GM12878 (cell line): ENCODE results near the gene RCOR1. TPM values are rescaled to one million over a fixed set of nuclear protein-coding genes. Genes with fewer than 3 reads are reported as not detected.

Experiments
- ATAC-seq: fragments of 200-7000 bp; cut with Tn5 transposase; 3 replicates; pipeline ENCODE4 v1.9.1; 2020; ENCODE audit warnings: mild to moderate bottlenecking, moderate library complexity
- BruUV-seq: library from RNA; stranded (reverse); fragments of 400-500 nt; replicated peaks from 2 replicates; lab custom pipeline; 2021; lab: Mats Ljungman, UMichigan
- CTCF ChIA-PET: fragments of 300-600 bp; sonication (Branson Sonifier 250); formaldehyde crosslinking; extraction: SDS; loops from one replicate; lab custom pipeline; 2021; ENCODE audit warnings: inconsistent platforms; lab: Yijun Ruan, JAX
- POLR2A ChIA-PET: fragments of 350-600 bp; formaldehyde crosslinking; extraction: SDS; loops from one replicate; lab custom pipeline; 2021; ENCODE audit warnings: inconsistent platforms; lab: Charles Lee
- RAD21 ChIA-PET: fragments of 300-600 bp; sonication (Branson Sonifier 250); formaldehyde crosslinking; loops from one replicate; lab custom pipeline; 2023; ENCODE audit warnings: antibody characterized with exemption; ENCODE audit not compliant: unreplicated experiment; lab: Charles Lee
- SMC1A ChIA-PET: fragments of 300-600 bp; sonication (Branson Sonifier 250); formaldehyde crosslinking; loops from one replicate; lab custom pipeline; 2023; ENCODE audit not compliant: unreplicated experiment, uncharacterized antibody; lab: Charles Lee
- DNase-seq: peaks from one replicate; pipeline ENCODE4 v3.0.0-alpha.2; 2011; ENCODE audit warnings: low read depth, low spot score
- FAIRE-seq: peaks from 3 replicates; lab custom pipeline; 2011; peaks lifted over from hg19 to GRCh38; lab: Jason Lieb, UNC
- H2AFZ ChIP-seq: 2 replicates; pipeline ENCODE4 v1.6.0; 2011; ENCODE audit warnings: low read depth, low read length, control low read depth; ENCODE audit not compliant: control insufficient read depth
- H3K27ac ChIP-seq: 2 replicates; pipeline ENCODE4 v1.5.1; 2011; ENCODE audit warnings: control low read depth; ENCODE audit not compliant: control insufficient read depth, insufficient read depth
- H3K27me3 ChIP-seq, 2 experiments: replicated peaks in 1 of 2; 2 replicates each; pipeline versions ENCODE4 v1.6.0 to v1.6.1; 2011; ENCODE audit warnings: low read length in 1 of 2; ENCODE audit not compliant: control insufficient read depth in 2 of 2, insufficient read depth in 2 of 2
- H3K36me3 ChIP-seq, 2 experiments: 2 replicates each; pipeline ENCODE4 v1.5.1; 2011; ENCODE audit warnings: low read length in 1 of 2; ENCODE audit not compliant: control insufficient read depth in 2 of 2, insufficient read depth in 2 of 2
- H3K4me1 ChIP-seq: 2 replicates; pipeline ENCODE4 v1.6.1; 2011; ENCODE audit warnings: mild to moderate bottlenecking, low read length, moderate library complexity, mixed read lengths; ENCODE audit not compliant: control insufficient read depth, insufficient read depth
- H3K4me2 ChIP-seq: 2 replicates; pipeline ENCODE4 v1.6.0; 2011; ENCODE audit warnings: control low read depth; ENCODE audit not compliant: control insufficient read depth, insufficient read depth
- H3K4me3 ChIP-seq: fragments of 200-600 bp; sonication (generic); 2 replicates; pipeline ENCODE4 v1.5.1; 2016
- H3K79me2 ChIP-seq: 2 replicates; pipeline ENCODE4 v1.6.0; 2011; ENCODE audit warnings: low read length; ENCODE audit not compliant: control insufficient read depth, insufficient read depth
- H3K9ac ChIP-seq: 2 replicates; pipeline ENCODE4 v1.8.0; 2011; ENCODE audit warnings: low read length, control low read depth, mixed read lengths; ENCODE audit not compliant: control insufficient read depth, insufficient read depth
- H3K9me3 ChIP-seq: replicated peaks from 3 replicates; pipeline ENCODE4 v1.5.1; 2011; ENCODE audit warnings: mild to moderate bottlenecking, low read length; ENCODE audit not compliant: control insufficient read depth, insufficient read depth
- H4K20me1 ChIP-seq: 2 replicates; pipeline ENCODE4 v1.6.0; 2011; ENCODE audit not compliant: control insufficient read depth, insufficient read depth
- BCLAF1 ChIP-seq: fragments of 450-650 bp; IDR thresholded peaks from 2 replicates; pipeline ENCODE4 v1.6.1; 2017; ENCODE audit warnings: antibody characterized with exemption, mild to moderate bottlenecking, moderate library complexity
- IRF5 ChIP-seq: fragments of 450-650 bp; IDR thresholded peaks from 2 replicates; pipeline ENCODE4 v1.6.1; 2017; ENCODE audit warnings: borderline replicate concordance
- SUZ12 ChIP-seq: fragments of 200-600 bp; sonication (generic); IDR thresholded peaks from one replicate; pipeline ENCODE4 v1.6.1; 2018; ENCODE audit warnings: antibody characterized with exemption, mild to moderate bottlenecking; ENCODE audit not compliant: unreplicated experiment
- ZBTB11 ChIP-seq: fragments of 450-650 bp; formaldehyde crosslinking; IDR thresholded peaks from 2 replicates; pipeline ENCODE4 v1.5.0; 2022; ENCODE audit warnings: mild to moderate bottlenecking, missing genetic modification characterization
- WGBS: methylation state at CpG from one replicate; pipeline ENCODE4 v1.1.6; 2016; ENCODE audit warnings: low lambda C conversion rate; ENCODE audit not compliant: insufficient replicate concordance, insufficient coverage; ENCODE audit errors: missing lambda C conversion rate; 5-methylcytosine and 5-hydroxymethylcytosine counted together
- in situ Hi-C: fragments of 300-500 bp; cut with MboI; formaldehyde crosslinking; loops from 9 replicates; pipeline ENCODE4 v1.14.3; 2018; ENCODE audit warnings: mixed read lengths
- intact Hi-C: fragments of 100-400 bp; cut with micrococcal nuclease; formaldehyde crosslinking; loops from one replicate; pipeline ENCODE4 v1.14.2; 2022; ENCODE audit not compliant: unreplicated experiment
- polyA plus RNA-seq, 11 experiments: library from polyadenylated mRNA; depleted of rRNA in 4 of 11; unstranded in 6 of 11; stranded (reverse) in 5 of 11; fragments of >200 nt; fragmentation: Nextera tagmentation in 4 of 11; fragmentation: Illumina TruSeq in 1 of 11; extraction: Ambion mirVana in 4 of 11; extraction: Trizol in 1 of 11; gene quantifications; 1 replicate in 1 of 11; 2 replicates in 10 of 11; pipeline versions ENCODE4 v1.2.1 to v1.2.3, GENCODE V29; 2011 to 2016; ENCODE audit warnings: inconsistent platforms in 2 of 11, missing spikeins in 2 of 11, low read depth in 1 of 11
- total RNA-seq, 4 experiments: library from RNA; depleted of rRNA in 3 of 4; stranded (reverse); fragments of >200 nt in 3 of 4; fragmentation: Illumina TruSeq in 1 of 4; extraction: Trizol in 1 of 4; gene quantifications; 2 replicates each; pipeline versions ENCODE4 v1.2.1 to v1.2.3, GENCODE V29; 2013 to 2021

Gene RCOR1
- total and polyA plus RNA-seq, 10 of the 15 experiments (the other 5 are each of a cell fraction or from before 2014, with no cell fraction given): 1.6 to 12.2 (median 4.4) TPM

GRCh38 chr14:102570334-102570995 is 22.0 kb upstream of the RCOR1 start:
- no peak for DNase-seq
- no peak for FAIRE-seq
- POLR2A ChIA-PET: interaction anchor here (0.7 kb wide), 1 partner anchor 92 kb away, joined by 3 read pairs; no protein-coding TSS in a partner anchor

GRCh38 chr14:102571043-102571442 is 21.4 kb upstream of the RCOR1 start:
- in situ Hi-C loops: no loop called here
- Histone ChIP-seq H3K4me3 (no peak overlapping the region), H3K4me2 (no peak overlapping the region), H3K27me3 (no peaks in the 10 kb centered on the region), H3K4me1 (peaks cover 12% of the 10 kb centered on the region), H4K20me1 (no peaks in the 10 kb centered on the region), H3K9me3 (no peaks in the 10 kb centered on the region), H3K27ac (no peak overlapping the region), H3K9ac (no peak overlapping the region), H3K79me2 (no peaks in the 10 kb centered on the region), H2AFZ (no peak overlapping the region), H3K36me3 (no peaks in the 10 kb centered on the region)
- ChIA-PET POLR2A (no interaction called here), RAD21 (no interaction called here), CTCF (interaction anchor here (1.8 kb wide), 1 partner anchor 48 kb away, joined by 4 read pairs; no protein-coding TSS in a partner anchor), SMC1A (no interaction called here)
- intact Hi-C loops: no loop called here
- no peak for DNase-seq
- 73% methylated on average over 2 of the region's 2 CpGs for WGBS
- no peak for ATAC-seq
- FAIRE-seq: no peak
- TF ChIP-seq ZBTB11 (no peak), SUZ12 (no peak), BCLAF1 (no peak)
- no TSS peak for BruUV-seq

More at GRCh38 chr14:102570334-102570995, 22.0 kb upstream of the RCOR1 start:
- no TSS peak for BruUV-seq
- H4K20me1 ChIP-seq: no peaks in the 10 kb centered on the region
- RAD21 ChIA-PET: no interaction called here
- no peaks in the 10 kb centered on the region for H3K27me3 ChIP-seq
- no peak overlapping the region for H2AFZ ChIP-seq
- no peak overlapping the region for H3K27ac ChIP-seq
- no peak for ATAC-seq
- H3K9me3 ChIP-seq: no peaks in the 10 kb centered on the region
- in situ Hi-C loops (no loop called here), intact Hi-C loops (no loop called here)
- H3K79me2 ChIP-seq: no peaks in the 10 kb centered on the region
- peaks cover 17% of the 10 kb centered on the region for H3K4me1 ChIP-seq
- CTCF ChIA-PET: no interaction called here
- no peaks in the 10 kb centered on the region for H3K36me3 ChIP-seq
- H3K4me2 ChIP-seq: no peak overlapping the region
- TF ChIP-seq IRF5: no peak
- no peak overlapping the region for H3K9ac ChIP-seq
- WGBS: 77% methylated on average over 9 of the region's 9 CpGs
- no peak overlapping the region for H3K4me3 ChIP-seq
- SMC1A ChIA-PET: no interaction called here
